Subcutaneous adipose tissue (tissue), 4 donors: ENCODE data around the gene CCDC137. TPM values are rescaled to one million over a fixed set of nuclear protein-coding genes. Genes with fewer than 3 reads are reported as not detected.

Experiments used
- total RNA-seq, 4 donors: library from RNA; depleted of rRNA; stranded (reverse); fragments of >200 nt; gene quantifications; one replicate each; pipeline ENCODE4 v1.1.0, GENCODE V29; 2016
- TF ChIP-seq, protein P1 (sequence below): fragments of 450-650 bp; IDR thresholded peaks from one replicate; pipeline ENCODE4 v1.5.1; 2016; ENCODE audit warnings: low read depth, mild to moderate bottlenecking, control low read depth, antibody characterized with exemption, moderate library complexity

CCDC137 gene
- total RNA-seq, 4 donors from 2014 or later = 7.0 to 11.1 (median 8.5) TPM

- TF ChIP-seq, protein P1, sequence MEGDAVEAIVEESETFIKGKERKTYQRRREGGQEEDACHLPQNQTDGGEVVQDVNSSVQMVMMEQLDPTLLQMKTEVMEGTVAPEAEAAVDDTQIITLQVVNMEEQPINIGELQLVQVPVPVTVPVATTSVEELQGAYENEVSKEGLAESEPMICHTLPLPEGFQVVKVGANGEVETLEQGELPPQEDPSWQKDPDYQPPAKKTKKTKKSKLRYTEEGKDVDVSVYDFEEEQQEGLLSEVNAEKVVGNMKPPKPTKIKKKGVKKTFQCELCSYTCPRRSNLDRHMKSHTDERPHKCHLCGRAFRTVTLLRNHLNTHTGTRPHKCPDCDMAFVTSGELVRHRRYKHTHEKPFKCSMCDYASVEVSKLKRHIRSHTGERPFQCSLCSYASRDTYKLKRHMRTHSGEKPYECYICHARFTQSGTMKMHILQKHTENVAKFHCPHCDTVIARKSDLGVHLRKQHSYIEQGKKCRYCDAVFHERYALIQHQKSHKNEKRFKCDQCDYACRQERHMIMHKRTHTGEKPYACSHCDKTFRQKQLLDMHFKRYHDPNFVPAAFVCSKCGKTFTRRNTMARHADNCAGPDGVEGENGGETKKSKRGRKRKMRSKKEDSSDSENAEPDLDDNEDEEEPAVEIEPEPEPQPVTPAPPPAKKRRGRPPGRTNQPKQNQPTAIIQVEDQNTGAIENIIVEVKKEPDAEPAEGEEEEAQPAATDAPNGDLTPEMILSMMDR = no peak
Observed at GRCh38 chr17:81644976-81645952, 21.3 kb upstream of the CCDC137 start.

DNA sequence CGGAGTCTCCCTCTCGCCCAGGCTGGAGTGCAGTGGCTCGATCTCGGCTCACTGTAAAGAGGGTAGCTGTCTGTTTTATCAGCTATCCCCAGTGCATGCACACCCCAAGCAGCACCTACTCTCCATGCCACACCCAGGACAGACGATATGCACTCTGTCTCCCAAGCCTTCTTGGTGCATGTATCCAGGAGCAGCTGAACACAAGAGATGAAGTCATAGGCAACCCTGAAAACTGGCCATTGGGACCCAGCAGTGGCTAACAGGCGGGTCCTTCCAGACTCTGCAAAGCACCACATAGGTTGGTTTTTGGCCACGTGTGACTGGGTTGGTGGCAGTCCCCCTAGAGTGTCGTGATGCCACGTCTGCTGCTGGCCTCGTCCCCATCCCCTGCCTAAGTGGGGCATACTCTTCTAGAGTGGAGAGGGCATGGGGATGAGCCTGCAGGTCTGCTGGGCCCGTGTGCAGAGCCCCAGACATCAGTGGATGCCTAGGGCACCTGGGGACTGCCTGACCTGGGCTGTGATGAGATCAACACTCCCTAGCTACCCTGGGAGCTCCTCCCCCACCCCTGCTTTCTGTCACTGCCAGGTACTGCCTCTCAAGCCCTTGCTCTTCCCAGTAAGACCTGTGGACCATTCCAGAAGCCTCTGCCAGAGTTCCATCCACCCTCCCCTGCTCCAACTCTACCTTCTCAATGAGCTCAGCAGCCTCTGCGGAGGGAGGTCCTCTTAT is 19.5 kb upstream of the CCDC137 start:
- TF ChIP-seq, protein P1 = no peak

- TF ChIP-seq, protein P1 = no peak
Observed at GRCh38 chr17:81647640-81648012, 18.9 kb upstream of the CCDC137 start.

DNA sequence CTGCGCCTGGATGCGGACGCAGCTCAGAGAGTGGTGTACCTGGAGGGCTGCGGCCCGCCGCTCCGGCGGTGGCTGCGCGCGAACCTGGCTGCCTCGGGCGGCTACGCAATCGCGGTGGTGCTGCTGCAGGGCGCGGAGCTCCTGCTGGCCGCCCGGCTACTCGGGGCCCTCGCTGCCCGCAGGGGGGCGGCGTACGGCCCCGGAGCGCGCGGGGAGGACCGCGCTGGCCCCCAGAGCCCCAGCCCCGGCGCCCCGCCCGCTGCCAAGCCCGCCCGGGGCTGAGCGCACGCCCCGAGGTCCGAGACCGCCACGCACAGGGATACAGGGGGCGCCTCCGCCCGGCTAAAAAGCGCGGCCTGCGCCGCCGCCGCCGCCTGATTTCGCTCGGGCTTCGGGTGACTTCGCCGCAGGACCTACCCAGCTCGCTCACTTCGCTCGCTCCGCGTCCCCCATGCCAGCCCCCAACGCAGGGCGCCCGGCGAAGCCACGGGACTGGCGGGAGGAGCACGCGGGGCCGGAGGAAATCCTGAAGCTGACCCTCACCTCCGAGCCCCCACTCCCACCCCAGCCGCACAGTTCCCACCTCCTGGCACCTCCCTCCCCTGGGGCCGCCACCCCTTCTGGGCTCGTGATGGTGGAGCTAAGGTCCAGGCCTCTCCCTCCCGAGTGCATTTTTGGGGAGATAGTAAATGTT is 18.4 kb upstream of the CCDC137 start:
- TF ChIP-seq, protein P1 = no peak

- TF ChIP-seq, protein P1 = no peak
Observed at GRCh38 chr17:81648707-81649085, 17.8 kb upstream of the CCDC137 start.

DNA sequence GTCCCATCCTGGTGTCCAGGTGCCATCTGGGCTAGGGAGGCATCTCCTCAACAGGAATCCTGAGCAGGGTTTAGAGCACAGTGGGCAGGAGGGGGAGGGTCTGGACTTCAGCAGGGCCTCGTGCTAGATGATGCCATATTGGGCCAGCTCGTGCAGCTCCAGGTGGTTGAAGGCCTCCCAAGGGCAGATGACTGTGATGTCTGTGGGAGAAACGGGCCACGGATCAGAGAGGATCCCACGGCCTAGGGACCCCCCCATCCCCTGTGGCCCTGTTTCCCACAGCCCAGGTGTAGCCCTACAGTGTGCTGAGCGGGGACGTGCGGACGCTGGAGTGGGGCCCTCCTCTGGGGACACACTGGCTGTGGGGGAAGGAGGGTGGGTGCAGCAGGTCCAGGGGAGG is 15.6 kb upstream of the CCDC137 start:
- TF ChIP-seq, protein P1 = no peak

GRCh38 chr17:81651692-81652091 is 14.8 kb upstream of the CCDC137 start:
- TF ChIP-seq, protein P1 = no peak
